ENCODE measurements around the gene VIM. TPM values are rescaled to one million over a fixed set of nuclear protein-coding genes. Genes with fewer than 3 reads are reported as not detected.

Gene VIM
- total and polyA plus RNA-seq, 2 donors from 2014 or later: 403 to 1,044 TPM

- peak; percentile 94 to 97 (median 96) for DNase-seq
- H3K27ac ChIP-seq (ENCODE audit: low read depth in 2 of 2, low read length in 2 of 2): peak within 1 kb of the TSS; percentile 83 to 94
- H3K4me1 ChIP-seq (ENCODE audit: control insufficient read depth in 2 of 3, insufficient read depth in 2 of 3, low read depth in 1 of 3, low read length in 3 of 3): peaks cover 3 to 11% (median 5%) of the 10 kb centered on the region in 3 donors
- peak within 1 kb of the TSS; percentile 70 to 96 (median 88) for H3K4me3 ChIP-seq (ENCODE audit: low read length in 3 of 3)
- peak; percentile 12 for TF ChIP-seq CTCF (IDR thresholded peaks at IDR 0.05; ENCODE audit: borderline replicate concordance, extremely low read depth, insufficient read depth)
- intact Hi-C loops (cut with DNase I): no loop called here
- H3K9ac ChIP-seq (ENCODE audit: low read length in 3 of 3): peak within 1 kb of the TSS; percentile 30 to 82 (median 76)
- FAIRE-seq: no peak
- H3K27me3 ChIP-seq (ENCODE audit: control insufficient read depth, insufficient read depth, low read length): no peaks in the 10 kb centered on the region
- H3K36me3 ChIP-seq (ENCODE audit: control insufficient read depth in 2 of 3, insufficient read depth in 3 of 3, low read length in 3 of 3): no peaks in the 10 kb centered on the region
- H3K9me3 ChIP-seq (ENCODE audit: control insufficient read depth in 2 of 3, insufficient read depth in 1 of 3, low read length in 3 of 3): no peaks in the 10 kb centered on the region
These were observed 26.9 kb upstream of the VIM start, which contains the start of gene TRDMT1 for GRCh38 chr10:17200912-17201793. Gene TRDMT1 (minus strand): TSS chr10:17201672. CDS start chr10:17201634, 38 bp downstream.

GRCh38 chr10:17201794-17202116, 26.3 kb upstream of the VIM start:
- H3K4me3 ChIP-seq (ENCODE audit: low read length in 3 of 3): peak overlapping the region; percentile 70 to 96 (median 88)
- H3K9me3 ChIP-seq (ENCODE audit: control insufficient read depth in 2 of 3, insufficient read depth in 1 of 3, low read length in 3 of 3): no peaks in the 10 kb centered on the region
- H3K4me1 ChIP-seq (ENCODE audit: control insufficient read depth in 2 of 3, insufficient read depth in 2 of 3, low read depth in 1 of 3, low read length in 3 of 3): peaks cover 3 to 11% (median 5%) of the 10 kb centered on the region in 3 donors
- no peak for TF ChIP-seq CTCF (IDR thresholded peaks at IDR 0.05; ENCODE audit: borderline replicate concordance, extremely low read depth, insufficient read depth)
- H3K36me3 ChIP-seq (ENCODE audit: control insufficient read depth in 2 of 3, insufficient read depth in 3 of 3, low read length in 3 of 3): no peaks in the 10 kb centered on the region
- DNase-seq (no peak), FAIRE-seq (no peak)
- intact Hi-C loops (cut with DNase I): no loop called here
- peak overlapping the region; percentile 83 to 94 for H3K27ac ChIP-seq (ENCODE audit: low read depth in 2 of 2, low read length in 2 of 2)
- peak overlapping the region; percentile 30 to 82 (median 46) for H3K9ac ChIP-seq (ENCODE audit: low read length in 3 of 3)
- no peaks in the 10 kb centered on the region for H3K27me3 ChIP-seq (ENCODE audit: control insufficient read depth, insufficient read depth, low read length)

- intact Hi-C loops (cut with DNase I): no loop called here
These were observed 25.5 kb upstream of the VIM start for GRCh38 chr10:17202506-17202905.

More at GRCh38 chr10:17202506-17202905, 25.5 kb upstream of the VIM start:
- Histone ChIP-seq H3K4me1 (ENCODE audit: control insufficient read depth in 2 of 3, insufficient read depth in 2 of 3, low read depth in 1 of 3, low read length in 3 of 3) (peaks cover 3 to 11% (median 5%) of the 10 kb centered on the region in 3 donors), H3K9me3 (ENCODE audit: control insufficient read depth in 2 of 3, insufficient read depth in 1 of 3, low read length in 3 of 3) (no peaks in the 10 kb centered on the region), H3K9ac (ENCODE audit: low read length in 3 of 3) (no peak overlapping the region), H3K4me3 (ENCODE audit: low read length in 3 of 3) (no peak overlapping the region), H3K36me3 (ENCODE audit: control insufficient read depth in 2 of 3, insufficient read depth in 3 of 3, low read length in 3 of 3) (no peaks in the 10 kb centered on the region), H3K27ac (ENCODE audit: low read depth in 2 of 2, low read length in 2 of 2) (no peak overlapping the region), H3K27me3 (ENCODE audit: control insufficient read depth, insufficient read depth, low read length) (no peaks in the 10 kb centered on the region)
- no peak for DNase-seq
- FAIRE-seq: no peak
- TF ChIP-seq CTCF (IDR thresholded peaks at IDR 0.05; ENCODE audit: borderline replicate concordance, extremely low read depth, insufficient read depth): no peak
